IPS DF 19.7 (cell line): ENCODE results near the gene TRNT1.

Experiments used
- DNase-seq: peaks from one replicate; pipeline ENCODE4 v3.0.0-alpha.2; 2013; ENCODE audit warnings: low read depth, low spot score

Gene TRNT1

DNA sequence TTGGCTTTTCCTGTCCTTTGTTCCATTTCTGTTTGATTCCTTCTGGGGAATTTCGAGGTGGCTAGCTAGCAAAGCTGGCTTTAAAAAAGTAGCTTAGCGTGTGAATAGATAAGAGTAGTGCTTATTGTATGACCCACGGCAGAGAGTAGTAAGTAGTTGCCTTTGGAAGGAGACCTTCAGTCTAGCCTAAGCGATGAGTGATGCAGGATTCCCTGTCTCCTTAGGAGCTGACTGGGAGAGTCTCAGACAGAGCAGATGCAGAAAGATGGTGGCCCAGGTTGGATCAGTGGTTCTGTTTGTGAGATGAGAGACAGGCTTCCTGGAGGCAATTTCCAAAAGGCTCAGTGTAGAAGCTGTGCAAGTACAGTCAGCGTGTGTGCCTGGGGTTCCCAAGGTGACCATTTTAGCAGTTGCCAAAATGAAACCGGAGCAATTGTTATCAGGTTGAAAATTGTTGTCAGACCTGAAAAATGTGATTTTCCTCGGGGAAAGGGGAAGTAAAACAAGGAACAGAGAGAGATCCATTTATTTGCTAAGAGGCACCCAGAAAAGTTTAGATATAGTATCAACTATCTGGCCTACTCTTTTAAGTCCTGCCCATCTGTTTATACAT is 15.9 kb upstream of the TRNT1 start:
- no peak for DNase-seq

DNA sequence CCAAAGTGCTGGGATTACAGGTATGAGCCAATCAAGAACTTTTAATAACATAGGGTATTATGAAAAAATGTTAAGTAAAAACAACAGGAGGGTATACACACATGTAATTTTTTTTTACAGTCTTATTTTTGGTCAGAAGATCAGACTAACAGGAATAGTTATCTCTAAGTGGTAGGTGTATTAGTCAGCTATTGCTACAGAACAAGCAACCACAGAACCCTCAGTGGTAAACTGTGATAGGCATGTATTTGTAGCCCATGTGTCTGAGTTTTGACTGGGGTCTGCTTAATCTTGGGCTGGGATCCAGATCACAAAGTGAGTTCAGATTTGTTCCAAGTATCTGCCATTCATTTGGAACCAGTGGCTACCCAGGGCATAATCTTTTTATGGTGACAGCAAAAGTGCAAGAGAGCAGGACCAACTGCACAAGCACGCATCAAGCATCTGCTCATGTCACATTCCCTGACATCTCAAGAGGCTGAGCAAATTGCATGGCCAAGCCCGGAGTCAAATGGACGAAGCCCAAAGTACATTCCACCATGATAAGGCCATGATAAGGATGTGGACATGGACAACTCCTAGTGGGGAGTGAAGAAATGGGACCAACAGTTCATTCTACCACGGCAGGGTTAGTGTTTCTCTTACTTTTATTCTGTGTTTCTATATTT is 13.6 kb upstream of the TRNT1 start:
- no peak for DNase-seq

DNA sequence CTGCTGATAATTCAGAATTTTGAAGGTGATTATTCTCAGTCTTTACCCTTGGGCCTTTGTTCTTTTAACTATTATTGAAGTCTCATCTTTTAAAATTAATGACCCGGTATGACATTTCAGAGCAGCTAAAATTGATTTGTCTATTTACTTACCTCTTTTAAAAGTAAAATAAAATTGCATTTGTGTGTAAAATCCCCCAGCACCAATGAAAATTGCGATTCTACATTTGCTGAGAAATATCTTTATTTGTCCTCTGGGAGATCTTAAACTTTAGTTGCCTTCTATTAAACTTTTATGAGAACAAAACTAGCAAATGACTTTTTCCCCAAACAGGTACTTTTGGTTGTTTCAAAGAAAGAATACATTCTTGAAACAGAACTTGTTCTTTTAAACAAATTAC is 9.1 kb upstream of the TRNT1 start:
- no peak for DNase-seq

DNA sequence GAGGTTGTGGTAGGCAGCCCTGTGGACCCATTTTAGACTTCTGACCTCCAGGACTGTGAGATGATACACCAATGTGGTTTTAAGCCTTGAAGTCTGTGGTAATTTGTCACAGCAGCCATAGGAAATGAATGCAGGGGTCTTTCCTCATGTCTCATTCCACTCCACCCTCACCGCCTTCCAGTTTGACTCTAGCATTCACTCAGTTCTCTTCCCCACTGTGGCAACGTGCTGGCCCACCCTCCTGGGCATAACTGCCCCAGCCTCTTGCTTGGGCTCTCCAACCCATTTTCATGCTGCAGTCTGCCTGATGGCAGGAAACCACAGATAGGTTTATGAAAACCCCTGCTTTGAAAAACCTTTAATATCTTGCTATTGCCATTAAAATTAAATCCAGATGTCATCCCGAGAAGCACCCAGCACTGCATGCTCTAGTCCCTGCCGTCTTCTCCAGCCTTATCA is 7.3 kb upstream of the TRNT1 start:
- no peak for DNase-seq

DNA sequence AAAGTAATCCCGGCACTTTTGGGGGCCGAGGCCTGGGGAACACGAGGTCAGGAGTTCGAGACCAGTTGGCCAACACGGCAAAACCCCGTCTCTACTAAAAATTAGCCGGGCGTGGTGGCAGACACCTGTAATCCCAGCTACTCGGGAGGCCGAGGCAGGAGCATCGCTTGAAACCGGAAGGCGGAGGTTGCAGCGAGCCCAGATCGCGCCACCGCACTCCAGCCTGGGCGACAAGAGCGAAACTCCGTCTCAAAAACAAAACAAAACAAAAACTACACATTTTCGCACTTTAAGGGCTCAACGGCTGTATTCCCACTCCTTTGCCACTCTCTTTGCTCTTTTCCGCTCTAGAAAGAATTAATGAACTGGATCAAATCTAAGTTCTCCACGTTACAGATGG is 763 bp upstream of the TRNT1 start:
- no peak for DNase-seq

DNA sequence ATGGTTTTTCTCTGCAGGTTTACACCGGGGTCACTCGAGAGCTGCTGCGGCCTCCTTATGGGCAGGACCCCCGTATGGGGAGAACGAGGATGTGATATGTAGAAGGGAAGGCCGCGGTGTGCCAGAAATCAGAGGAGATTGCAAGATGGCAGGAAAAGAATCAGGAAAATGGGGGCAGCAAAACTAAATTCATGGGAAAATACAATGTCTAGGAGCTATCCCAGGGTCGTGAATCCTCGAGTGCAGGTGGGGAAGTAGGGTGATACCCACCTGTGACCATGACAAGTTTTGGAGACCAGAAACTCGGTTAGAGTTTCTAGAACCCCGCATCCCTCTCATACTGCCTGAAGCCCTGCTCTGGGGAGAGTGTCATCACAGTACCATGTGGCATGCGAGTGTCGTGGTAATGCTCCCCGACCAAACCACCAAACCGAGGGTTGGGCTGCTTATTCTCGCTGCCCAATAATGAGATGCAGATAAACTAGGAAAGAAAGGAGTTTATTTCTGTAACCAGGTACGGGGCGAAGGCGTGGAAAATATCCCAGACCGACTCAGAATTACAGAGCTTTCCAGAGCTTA is 781 bp downstream of the TRNT1 start:
- no peak for DNase-seq

DNA sequence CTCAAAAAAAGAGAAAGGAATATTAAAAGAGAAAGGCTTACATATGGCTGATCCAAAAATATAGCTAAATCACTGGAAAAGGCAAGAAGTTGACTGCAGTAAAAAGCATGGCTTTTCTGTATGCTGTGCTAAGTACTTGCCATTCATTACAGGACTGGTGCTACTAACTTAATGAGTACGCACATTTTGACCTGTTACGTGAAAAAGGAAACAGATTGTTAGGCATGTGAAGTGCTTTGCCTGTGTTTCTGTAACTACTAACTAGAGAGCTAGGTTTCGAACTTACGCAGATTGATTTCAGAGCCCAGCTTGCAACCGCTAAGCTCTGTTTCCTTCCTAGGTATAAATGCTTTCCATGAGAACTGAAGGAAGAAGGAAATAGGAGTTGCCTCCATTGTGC is 2.8 kb downstream of the TRNT1 start:
- DNase-seq: no peak

DNA sequence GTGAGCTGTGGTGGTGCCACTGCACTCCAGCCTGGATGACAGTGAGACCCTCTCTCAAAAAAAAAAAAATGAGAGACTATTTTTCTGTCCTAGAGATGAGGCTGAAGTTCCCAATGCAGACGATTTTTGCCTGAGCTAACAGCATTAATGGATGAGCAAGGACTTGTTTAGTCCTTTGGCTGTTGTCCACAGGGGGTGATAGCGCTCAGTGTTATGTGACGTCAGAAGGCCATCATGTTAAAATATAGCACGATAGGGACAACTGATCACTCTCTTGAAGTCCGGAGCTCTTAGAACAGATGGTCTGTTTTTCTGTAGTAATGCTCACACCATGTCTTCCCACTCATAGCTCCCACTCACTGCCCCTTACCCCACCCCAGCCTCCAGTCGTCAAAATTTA is 6.8 kb downstream of the TRNT1 start:
- no peak for DNase-seq

DNA sequence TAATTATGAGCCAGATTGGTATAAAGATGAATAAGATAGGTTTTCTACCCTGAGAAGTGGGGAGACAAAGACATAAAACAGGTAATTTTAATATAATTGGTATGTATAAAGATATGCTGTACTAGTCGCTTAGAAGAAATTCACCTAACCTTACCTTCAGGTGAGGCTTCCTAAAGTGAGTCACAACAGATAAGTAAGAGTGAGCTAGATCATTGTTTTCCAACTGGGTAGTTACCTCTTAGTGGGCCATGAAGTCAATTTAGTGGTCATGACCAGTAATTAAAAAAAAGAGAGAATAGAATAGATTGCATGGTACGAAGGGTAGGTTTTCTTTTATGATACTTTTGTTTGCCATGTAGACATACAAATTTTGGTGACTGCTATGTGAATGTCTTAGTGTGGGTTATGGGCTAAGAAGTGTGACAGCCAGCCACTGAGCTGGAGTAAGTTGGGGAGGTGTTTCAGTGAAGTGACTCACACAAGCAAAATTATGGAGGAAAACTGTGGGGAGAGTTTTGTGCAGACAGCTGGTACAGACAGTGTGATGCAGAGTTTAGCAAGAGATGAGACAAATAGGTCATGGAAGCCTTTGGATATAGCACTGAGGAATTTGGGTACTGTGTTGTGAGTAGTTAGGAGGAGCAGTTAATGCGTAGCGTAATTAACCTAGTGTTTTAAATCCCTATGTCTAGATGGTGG is 8.2 kb downstream of the TRNT1 start:
- DNase-seq: no peak

DNA sequence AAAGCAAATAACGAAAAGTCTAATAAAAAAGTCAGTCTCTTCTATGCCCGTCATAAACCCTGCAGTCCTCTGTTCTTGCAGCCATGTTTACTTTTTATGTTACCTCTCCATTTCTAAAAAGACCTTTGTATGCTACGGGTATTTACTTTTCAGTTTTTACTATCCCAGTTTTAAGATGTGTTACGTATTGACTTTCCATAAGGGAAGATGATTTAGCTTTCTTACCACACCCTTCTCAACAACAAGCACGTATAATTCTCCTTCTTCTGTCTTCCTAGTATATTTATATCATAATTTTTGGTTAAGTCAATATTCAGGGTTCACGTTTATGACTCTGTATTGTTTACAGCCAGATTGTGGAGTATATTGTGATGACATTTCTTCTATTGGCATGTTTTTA is 10.8 kb downstream of the TRNT1 start:
- DNase-seq: no peak

DNA sequence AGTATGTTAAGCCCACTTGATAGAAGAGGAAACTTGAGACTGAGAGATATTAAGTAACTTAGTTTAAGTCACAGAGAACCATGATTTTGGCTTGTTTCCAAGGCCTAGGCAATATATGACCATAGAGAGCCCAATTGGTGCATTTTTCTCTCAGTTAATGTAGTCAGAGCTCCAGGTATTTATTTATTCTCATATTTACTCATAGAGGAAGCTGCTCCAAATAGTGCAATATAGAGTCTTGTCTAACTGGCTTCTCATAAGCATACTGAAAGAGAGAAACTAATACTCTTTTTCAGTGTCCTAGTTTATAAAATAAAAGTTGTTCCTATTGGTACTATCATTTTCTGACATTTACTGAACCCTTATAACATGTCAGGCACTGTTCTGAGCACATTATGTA is 15.2 kb downstream of the TRNT1 start:
- no peak for DNase-seq

DNA sequence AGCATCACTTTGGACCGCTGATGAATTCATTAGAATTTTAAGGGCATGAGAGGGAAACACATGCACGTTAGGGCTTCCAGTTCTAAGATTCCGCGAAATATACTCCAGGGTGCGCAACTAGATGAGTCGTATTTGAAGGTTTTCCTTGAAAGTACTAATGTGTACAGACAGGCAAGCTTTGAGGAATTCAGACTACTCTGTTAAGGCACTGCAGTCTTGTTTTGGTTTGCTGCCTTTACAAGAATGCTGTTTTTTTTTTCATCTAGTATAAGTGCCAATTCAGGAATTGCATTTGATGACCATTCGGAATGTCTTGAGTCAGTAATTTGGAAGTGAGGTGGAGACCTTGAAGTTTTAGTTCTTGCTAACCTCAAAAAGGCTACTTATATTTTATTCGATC is 19.1 kb downstream of the TRNT1 start:
- DNase-seq: no peak

DNA sequence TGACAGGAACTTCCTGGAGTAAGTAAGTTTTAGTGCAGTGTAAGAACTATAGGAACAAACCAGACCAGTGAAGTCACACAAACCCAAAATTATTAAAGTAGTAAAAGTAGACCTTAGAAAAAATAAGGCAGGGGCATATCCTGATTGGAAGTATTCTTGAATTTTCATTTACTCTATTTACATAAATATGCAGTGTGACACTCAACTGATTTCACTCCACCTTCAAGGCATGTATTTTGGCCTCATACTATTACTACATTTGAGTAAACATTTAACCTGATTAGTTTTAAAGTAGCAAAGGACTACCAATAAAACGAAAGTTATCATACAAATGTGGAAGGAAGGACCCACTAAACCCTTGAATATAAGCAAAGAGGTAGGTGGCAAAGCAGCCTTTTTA is 22.8 kb downstream of the TRNT1 start:
- DNase-seq: no peak

DNA sequence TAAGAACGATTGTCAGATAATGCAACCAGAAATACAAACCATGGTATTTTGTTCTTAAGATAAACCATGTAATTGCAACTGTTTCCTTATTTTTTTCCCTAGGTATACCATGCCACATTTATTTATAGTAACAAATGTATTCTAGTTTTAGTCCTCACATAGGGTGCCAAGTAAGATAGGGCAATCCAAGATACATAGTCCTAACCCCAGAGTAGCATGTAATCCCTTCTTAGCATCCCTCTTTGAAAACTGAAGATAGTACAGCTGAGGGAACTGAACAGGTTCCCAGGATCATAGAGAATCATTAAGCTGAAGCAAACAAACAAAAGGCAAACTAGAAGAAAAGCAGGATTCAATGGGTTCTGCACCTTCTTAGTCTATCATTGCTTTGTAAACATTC is 24.8 kb downstream of the TRNT1 start:
- no peak for DNase-seq

DNA sequence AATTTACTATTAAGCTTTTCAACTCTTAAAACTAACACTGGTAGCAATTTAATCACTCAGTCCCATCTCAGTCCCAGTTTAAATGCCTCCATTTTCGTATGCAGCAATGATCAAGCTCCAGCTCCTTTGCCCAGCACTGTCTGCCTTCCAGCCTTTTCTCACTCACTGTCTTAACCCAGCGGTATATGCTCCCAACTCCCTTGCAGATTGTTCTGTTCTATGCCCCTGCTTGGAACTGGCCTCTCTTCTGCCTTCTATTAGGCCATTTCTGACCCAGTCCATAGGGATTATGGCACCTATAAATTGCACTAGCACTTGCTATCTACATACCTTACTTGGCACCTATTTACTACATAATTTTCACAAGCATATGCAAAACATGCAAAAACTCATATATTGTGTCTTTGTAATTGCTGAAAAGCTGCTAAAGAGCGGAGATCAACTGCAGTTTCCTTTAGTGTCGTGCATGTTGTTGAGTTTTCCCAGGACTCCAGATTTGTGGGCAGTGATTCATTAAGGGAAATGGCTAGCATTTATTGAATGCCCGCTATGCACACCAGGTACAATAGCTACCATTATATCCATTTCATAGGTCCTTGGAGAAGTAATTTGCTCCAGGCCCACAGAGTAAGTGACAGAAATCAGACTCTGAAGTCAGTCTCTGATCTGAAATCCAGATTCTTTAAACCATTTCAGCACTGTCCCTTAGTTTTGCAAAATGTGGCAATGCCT is 28.3 kb downstream of the TRNT1 start:
- no peak for DNase-seq

DNA sequence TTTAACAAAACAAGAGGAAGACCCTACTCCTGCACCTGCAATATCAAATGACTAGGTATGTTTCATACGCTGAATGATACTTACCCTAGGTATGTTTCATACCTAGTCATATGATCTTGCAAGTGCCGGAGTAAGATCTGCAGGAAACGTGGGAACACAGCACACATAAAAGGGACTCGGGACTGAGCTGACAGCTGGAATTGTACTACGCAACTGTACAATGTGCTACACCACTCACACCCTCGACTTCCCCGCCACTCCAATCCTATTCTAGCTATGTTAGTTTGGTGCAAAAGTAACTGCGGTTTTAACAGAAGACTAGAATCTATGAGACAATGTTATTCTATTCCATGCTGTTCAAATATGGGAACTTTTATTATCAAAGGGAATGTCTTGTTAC is 30.7 kb downstream of the TRNT1 start:
- DNase-seq: no peak

DNA sequence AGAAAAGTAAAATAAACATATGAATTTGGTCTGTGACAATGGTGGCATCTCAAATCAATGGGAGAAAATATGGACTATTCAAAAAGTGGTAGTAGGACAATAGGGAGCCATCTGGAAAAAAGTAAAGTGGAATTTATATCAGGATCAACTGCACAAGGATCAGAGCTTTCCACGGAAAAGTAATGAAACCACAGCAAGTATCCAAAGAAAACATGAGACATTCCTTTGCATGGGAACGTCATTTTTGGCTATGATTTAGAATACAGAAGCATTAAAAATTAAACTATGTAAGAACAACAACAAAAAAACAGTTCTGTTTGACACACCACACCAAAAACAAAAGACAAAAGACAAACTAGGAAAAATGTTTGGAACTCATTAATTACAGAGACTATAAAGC is 34.1 kb downstream of the TRNT1 start:
- no peak for DNase-seq

DNA sequence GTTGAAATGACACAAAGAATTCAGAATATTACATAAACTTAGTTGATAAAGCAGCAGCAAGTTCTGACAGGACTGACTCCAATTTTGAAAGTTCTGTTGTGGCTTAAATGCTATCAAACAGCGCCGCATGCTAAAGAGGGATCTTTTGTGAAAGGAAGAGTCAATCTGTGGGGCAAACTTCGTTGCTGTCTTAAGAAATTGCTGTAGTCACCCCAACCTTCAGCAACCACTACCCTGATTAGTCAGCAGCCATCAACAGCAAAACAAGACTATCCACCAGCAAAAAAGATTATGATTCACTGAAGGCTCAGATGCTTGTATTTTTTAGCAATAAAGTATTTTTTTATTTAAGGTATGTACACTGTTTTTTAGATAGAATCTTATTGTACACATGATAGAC is 38.5 kb downstream of the TRNT1 start:
- no peak for DNase-seq

DNA sequence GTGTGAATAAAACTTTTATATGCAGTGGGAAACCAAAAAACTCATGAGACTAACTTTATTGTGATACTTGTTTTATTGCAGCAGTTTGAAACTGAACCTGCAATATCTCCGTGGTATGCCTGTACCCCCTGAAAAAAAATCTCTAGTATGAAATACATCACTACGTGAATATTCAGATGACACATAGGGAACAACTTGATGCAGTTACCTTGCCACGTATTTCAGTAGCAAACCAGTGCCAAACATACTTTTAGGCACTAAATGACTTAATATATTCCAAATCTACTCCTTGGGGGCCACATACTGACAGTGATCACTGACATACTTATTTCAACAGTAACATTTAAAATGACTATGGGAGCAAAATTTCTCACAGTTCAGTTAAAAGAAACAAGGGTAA is 38.9 kb downstream of the TRNT1 start:
- DNase-seq: no peak

DNA sequence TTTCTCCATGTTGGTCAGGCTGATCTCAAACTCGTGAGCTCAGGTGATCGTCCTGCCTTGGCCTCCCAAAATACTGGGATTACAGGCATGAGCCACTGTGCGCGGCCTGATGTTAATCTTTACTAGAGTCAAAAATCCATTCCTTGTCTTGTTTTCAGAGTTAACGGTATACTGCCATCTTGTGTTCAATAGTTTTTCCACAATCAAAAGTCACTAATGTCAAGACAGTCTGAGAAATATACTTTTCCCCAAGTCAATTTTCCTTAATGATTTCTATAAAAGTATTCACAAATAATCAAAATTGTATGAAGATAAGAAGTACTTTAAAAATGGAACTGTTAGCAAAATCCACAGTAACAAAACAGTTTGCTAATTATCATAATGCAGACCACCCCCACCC is 44.3 kb downstream of the TRNT1 start:
- DNase-seq: no peak

DNA sequence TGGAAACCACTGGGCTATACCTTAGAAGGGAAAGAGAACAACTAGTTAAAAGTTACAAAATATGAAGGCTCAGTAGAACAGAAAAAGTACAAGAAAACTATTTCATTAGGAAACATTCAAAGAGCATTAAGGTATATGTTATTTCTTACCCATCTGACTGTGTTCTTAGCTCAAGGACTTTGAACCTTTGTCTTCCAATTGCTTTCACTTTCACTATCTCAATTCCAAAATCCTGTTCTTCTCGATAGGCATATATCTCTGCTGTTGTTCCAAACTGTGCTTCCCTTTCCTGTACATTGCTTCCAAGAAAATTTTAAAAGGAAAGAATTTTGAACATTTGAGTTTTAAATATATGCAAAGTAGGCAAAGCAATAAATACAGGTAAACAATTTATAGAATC is 45.9 kb downstream of the TRNT1 start:
- no peak for DNase-seq

DNA sequence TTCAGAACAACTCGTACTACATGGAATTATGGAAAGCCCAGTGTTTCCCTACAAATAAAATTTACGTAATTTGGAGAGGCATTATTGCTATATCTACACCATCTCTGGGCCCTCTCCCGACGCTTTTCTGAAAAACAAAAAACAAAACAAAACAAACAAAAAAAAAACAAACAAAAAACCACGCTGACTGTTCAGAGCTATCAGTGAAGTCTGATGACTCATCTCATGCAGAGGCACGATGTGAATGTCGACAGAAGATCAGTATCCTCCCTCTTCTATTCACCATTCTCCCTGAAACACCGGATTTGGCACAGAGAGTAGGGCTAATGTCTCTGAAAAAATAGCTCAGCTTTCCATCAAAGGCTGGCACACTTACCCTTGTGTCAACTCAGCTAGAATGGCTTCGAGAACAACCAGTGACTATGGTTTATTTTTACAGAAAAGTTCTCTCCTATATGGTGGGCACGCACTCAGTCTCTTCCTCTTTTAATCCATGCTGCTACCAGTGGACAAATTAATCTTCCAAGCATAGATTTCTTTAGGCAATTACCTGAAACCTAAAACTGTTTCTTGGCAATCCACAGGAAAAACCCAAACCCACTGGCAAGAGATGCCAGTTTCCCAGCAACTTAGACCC is 51.2 kb downstream of the TRNT1 start:
- no peak for DNase-seq
